GM23338 (cell line): ENCODE data around the gene IMPA2.

ENCODE experiments used
- EZH2 ChIP-seq: fragments of 200-600 bp; sonication (generic); IDR thresholded peaks from one replicate; pipeline ENCODE4 v1.8.0; 2017; ENCODE audit warnings: antibody characterized with exemption, mild to moderate bottlenecking, low read depth; ENCODE audit not compliant: unreplicated experiment
- TF ChIP-seq, protein P1 (sequence below), 2 experiments: fragments of 200-600 bp in 1 of 2; sonication (generic) in 1 of 2; conservative IDR thresholded peaks; 2 replicates each; pipeline versions ENCODE4 v1.5.1 to v1.6.1; 2016 to 2017; ENCODE audit warnings: antibody characterized with exemption in 2 of 2, low read depth in 2 of 2, mild to moderate bottlenecking in 2 of 2, moderate library complexity in 1 of 2

DNA sequence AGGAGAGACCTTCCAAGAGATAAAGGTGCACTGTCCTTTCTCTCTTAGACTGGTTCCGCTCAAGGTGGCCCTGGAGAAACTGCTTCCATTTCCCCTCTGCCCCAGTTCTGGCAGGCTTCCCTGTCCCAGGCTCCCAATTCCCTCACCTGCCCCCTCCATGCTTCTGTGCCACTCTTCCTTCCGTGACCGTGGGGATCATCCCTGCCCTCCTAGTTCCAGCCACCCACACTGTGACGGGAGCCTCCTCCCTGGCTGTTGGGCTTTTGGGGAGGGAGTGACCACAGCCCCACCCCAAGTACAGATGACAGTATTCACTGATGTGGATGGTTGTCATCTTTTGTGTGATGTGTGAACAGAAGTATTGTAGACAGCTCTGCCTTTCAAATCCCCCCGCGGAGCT, 2.8 kb downstream of the IMPA2 start:
- TF ChIP-seq, protein P1, sequence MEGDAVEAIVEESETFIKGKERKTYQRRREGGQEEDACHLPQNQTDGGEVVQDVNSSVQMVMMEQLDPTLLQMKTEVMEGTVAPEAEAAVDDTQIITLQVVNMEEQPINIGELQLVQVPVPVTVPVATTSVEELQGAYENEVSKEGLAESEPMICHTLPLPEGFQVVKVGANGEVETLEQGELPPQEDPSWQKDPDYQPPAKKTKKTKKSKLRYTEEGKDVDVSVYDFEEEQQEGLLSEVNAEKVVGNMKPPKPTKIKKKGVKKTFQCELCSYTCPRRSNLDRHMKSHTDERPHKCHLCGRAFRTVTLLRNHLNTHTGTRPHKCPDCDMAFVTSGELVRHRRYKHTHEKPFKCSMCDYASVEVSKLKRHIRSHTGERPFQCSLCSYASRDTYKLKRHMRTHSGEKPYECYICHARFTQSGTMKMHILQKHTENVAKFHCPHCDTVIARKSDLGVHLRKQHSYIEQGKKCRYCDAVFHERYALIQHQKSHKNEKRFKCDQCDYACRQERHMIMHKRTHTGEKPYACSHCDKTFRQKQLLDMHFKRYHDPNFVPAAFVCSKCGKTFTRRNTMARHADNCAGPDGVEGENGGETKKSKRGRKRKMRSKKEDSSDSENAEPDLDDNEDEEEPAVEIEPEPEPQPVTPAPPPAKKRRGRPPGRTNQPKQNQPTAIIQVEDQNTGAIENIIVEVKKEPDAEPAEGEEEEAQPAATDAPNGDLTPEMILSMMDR (conservative IDR thresholded peaks at IDR 0.05; ENCODE audit: low read depth in 2 of 2), result no peak
- no peak for TF ChIP-seq EZH2
